ENCODE results near the gene RCAN3. TPM values are rescaled to one million over a fixed set of nuclear protein-coding genes. Genes with fewer than 3 reads are reported as not detected.
"Not testable (repeated sequence)": the region's sequence is repeated elsewhere in the genome, so short reads cannot be mapped to it uniquely, and the experiment has no call there.

RCAN3 gene
- total RNA-seq, 1 experiment from 2014 or later = 11.1 TPM

DNA sequence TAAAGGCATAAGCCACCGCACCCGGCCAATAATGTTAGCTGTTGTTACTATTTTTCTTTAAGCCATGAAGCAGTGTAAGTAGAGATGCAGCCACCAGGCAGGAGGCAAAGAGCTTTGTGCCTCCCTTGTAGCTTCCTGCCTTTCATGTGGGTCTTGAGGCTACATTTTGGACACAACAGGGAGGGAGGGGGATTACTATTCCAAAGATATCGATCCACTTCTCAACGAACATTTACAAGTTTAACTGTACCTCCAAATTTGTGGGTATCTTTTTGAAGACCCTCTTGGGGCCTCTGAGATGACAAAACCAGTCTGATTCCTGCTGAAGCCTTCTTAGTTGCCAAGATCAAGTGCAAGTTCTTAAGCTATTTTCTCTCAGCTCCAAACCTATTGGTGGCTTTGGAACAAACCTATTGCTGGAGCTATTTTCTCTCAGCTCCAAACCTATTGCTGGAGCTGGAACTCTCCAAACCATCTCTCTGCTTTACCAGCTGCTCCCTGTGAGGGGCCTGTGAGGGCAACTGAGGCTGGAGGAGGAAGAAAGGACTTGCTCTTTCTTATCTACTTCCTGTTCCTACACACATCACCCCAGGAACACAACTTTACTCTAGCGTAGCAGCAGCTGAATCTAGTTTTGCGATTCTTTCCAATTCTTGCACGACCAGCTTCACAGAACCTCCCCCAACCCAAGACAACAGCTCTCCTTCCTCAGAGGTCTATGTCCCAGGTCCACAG lies 16.1 kb upstream of the RCAN3 start:
- DNase-seq (ENCODE audit: low read depth) = no peak

GRCh38 chr1:24487455-24487854 lies 15.2 kb upstream of the RCAN3 start:
- no peak for DNase-seq (ENCODE audit: low read depth)

DNA sequence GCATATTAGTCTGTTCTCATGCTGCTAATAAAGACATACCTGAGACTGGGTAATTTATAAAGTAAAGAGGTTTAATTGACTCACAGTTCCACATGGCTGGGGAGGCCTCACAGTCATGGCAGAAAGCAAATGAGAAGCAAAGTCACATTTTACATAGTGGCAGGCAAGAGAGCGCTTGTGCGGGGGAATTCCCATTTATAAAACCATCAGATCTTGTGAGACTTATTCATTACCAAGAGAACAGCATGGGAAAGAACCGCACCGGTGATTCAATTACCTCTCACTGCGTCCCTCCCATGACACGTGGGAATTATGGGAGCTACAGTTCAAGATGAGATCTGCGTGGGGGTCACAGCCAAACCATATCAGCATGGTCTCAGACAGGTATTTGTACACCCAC lies 14.5 kb upstream of the RCAN3 start:
- DNase-seq (ENCODE audit: low read depth) = not testable (repeated sequence)

GRCh38 chr1:24489674-24490073 lies 13.0 kb upstream of the RCAN3 start:
- no peak for DNase-seq (ENCODE audit: low read depth)

- no peak for DNase-seq (ENCODE audit: low read depth)
These were observed 12.4 kb upstream of the RCAN3 start for GRCh38 chr1:24490101-24490781.

DNA sequence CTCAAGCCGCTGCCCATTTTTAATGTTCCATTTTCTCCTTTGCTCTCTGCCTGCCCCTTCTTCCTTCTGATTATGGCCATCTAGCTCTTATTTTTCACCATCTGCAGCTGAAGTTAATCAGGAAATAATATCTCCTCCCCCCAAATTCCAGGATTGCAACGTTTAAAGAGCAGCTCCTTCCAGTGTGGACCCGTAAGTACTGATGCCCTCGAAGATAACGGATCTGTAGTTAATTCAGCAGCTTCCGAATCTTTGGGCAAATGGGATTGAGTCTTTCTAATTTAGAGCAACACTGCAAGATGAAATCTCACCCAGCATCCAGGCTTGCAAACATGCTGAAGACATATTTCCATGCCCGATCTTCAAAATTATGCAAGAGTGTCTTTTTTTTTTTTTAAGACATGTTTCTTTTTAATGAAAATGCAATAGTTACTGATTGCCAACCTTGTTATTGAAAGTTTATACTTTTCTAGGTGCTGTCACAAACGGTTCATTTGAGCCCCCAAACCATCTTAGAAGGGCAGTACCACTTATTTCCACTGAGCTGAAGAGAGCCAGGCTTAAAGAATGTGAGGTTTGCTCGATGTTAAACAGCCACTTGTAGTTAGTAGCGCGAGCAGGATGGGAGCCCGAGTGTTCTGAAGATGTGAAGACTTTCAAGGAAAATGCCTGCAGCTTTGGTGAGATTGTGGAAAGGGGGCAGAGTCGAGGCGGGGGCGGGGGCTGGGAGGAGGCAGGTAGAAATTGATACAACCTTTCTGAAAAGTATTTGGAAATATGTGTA lies 10.9 kb upstream of the RCAN3 start:
- no peak for DNase-seq (ENCODE audit: low read depth)

DNA sequence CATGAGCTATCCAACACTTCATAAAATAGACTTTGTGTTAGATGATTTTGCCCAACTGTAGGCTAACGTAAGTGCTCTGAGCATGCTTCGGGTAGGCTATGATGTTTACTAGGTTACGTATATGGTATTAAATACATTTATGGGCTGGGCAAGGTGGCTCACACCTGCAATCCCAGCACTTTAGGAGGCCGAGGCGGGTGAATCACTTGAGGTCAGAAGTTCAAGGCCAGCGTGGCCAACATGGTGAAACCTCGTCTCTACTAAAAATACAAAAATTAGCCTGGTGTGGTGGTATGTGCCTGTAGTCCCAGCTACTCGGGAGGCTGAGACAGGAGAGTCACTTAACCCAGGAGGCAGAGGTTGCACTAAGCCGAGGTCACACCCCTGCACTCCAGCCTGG lies 9.7 kb upstream of the RCAN3 start:
- not testable (repeated sequence) for DNase-seq (ENCODE audit: low read depth)

DNA sequence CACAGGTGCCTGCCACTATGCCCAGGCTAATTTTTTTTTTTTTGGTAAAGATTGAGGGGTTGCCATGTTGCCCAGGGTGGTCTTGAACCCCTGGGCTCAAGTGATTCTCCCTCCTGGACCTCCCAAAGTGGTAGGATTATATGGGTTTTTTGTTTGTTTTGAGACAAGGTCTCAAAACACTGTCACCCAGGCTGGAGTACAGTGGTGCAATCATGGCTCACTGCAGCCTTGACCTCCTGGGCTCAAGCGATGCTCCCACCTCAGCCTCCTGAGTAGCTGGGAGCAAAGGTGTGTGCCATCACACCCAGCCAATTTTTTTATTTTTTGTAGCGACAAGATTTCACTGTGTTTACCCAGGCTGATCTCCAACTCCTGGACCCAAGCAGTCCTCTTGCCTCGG lies 8.9 kb upstream of the RCAN3 start:
- no peak for DNase-seq (ENCODE audit: low read depth)

DNA sequence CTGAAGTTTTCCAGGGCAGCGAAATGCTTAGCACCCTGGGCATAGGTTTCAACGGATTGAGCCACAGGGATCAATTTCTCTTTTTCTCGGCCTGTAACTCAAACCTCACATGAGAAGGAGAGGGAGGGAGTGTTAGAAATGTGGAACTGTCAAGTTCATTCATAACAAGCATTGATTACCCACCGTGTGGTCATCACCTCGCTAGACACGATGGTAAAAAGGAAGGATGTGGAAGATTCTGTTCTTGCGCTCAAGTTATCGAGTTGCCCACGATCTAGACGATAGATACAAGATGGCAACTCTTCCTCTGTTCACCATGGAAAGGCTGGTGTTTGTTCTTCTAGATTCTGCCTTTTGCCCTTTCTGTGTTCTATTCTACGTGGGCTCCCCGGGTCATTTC lies 4.0 kb upstream of the RCAN3 start:
- DNase-seq (ENCODE audit: low read depth) = no peak

DNA sequence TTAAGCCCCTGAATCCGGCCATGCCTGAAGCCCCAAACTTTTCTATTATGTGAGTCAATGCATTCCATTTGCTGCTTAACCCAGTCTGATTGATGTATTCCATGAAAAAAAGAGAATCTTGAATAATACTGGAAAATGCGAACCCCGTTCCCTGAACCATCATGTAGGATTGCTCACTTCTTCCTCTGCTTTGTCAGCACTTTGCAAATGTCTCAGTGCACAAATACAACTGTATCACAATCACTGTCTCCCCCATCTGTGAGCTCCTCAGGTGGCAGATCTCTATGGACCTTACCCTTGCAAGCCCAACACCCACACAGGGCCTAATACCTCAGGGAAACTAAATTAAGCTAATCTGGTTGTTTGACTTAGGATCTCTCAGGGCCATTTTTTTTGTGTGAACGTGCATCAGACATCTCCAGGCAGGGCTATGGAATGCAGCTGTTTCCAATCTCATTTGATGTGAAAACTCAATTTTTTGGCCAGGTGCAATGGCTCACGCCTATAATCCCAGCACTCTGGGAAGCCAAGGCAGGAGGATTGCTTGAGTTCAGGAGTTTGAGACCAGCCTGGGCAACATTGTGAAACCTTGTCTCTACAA lies 2.1 kb upstream of the RCAN3 start:
- no peak for DNase-seq (ENCODE audit: low read depth)

DNA sequence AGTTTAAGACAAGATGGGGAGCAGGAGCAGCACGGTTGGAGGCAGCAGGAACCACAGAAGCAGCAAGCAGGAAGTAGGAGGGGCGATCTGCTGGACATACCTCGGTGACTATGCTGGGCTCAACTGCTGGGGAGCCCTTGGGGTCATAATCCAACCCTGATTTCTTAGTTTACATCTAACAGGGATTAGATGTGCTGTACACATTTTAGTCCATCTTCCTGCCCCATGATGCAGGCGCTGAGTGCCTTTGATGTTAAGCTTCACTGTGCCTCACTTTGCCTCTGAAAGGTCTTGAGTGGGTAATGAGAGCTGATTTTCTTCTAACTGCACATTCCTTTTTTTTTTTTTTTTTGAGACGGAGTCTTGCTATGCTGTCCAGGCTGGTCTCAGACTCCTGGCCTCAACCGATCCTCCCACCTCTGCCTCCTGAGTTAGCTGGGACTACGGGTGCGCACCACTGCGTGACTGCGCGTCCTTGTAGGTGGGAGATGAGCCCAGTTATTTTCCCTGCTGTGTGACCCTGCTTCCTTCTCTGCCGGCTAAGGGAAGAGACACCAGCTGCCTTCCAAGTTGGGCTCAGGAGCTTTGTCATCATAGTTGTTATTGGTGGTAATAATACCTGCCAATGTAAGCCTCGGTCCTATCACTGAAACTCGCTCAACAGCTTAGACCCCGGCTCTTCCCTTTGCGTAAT lies 1.1 kb upstream of the RCAN3 start:
- DNase-seq (ENCODE audit: low read depth) = peak; percentile 79

DNA sequence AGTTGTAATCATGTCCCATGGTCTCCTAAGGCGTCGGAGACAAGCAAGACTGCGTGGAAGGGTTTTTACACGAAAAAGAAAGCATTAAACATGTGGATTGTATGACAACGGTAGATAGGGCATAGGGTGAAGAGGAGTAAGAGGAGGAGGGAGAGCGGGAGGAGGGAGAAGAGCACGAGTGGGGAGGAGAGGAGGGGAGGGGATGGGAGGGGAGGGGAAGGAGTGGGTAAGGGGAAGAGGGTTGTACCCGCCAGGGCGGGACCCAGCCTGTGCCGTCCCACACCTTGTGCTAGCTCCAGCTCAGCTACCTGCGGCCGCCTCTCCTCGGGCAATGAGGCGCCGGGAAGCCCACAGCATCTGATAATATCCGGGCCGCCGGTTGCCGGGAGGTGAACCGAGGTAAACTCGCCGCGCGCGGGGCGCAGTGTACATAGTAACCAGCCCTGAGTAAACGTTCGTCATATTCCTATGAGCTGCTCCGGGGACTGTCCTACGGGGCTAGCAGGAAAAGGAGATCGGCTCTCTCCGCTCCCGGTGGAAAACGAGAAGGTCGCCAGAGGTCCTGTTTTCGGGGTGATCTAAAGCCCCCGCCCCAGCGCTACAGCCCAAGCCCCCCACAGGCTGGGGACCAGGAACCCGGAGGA lies 449 bp upstream of the RCAN3 start:
- peak; percentile 83 for DNase-seq (ENCODE audit: low read depth)

GRCh38 chr1:24503059-24503751 lies 569 bp downstream of the RCAN3 start:
- no peak for DNase-seq (ENCODE audit: low read depth)

DNA sequence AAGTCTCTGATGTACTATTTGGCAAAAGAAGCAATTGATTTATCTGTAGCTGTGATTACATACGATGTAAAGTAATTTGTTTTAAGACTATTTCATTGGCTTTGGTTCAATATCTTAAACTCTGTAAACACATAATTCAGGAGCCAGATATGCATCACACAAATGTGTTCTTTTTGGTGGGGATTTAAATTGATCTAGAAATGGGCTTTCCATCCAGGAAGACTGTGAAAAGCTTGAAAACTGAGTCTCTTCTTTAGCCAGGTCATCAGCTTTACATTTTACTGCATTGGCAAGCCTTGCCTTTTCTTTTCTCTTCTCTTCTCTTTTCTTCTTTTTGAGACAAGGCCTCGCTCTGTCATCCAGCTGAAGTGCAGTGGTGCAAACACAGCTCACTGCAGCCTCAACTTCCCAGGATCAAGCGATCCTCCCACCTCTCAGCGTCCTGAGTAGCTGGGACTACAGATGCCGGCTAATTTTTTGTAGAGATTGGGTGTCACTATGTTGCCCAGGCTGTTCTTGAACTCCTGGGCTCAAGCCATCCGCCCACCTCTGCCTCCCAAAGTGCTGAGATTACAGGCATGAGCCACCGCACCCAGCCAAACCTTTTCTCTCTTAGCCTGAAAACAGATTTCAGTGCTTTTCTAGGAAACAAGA lies 1.4 kb downstream of the RCAN3 start:
- no peak for DNase-seq (ENCODE audit: low read depth)

- DNase-seq (ENCODE audit: low read depth) = no peak
These were observed 1.9 kb downstream of the RCAN3 start for GRCh38 chr1:24504560-24504959.

GRCh38 chr1:24505816-24506215 lies 3.2 kb downstream of the RCAN3 start:
- DNase-seq (ENCODE audit: low read depth) = no peak

GRCh38 chr1:24506691-24507381 lies 4.2 kb downstream of the RCAN3 start:
- no peak for DNase-seq (ENCODE audit: low read depth)

- no peak for DNase-seq (ENCODE audit: low read depth)
These were observed 4.8 kb downstream of the RCAN3 start for GRCh38 chr1:24507405-24507804.

DNA sequence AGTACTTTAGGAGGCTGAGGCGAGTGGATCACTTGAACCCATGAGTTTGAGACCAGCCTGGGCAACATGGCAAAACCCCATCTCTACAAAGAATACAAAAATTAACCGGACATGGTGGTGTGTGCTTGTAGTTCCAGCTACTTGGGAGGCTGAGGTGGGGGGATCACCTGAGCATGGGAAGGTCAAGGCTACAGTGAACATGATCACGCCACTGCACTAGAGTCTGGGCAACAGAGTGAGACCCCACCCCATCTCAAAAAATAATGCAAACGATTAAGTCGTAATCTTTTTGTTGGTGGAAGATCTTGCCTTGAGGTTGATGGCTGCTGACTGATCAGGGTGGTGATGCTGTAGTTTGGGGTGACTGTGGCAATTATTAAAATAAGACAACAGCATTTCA lies 6.3 kb downstream of the RCAN3 start:
- no peak for DNase-seq (ENCODE audit: low read depth)

All from M059J (cell line).